GM21390 (cell line): ENCODE results near the gene STIMATE.

Experiments used
- ATAC-seq: cut with Tn5 transposase; IDR thresholded peaks from one replicate; pipeline ENCODE4 v1.9.1; 2021; ENCODE audit not compliant: unreplicated experiment

Gene STIMATE

GRCh38 chr3:52824037-52824436 lies 73.3 kb downstream of the STIMATE start:
- no peak for ATAC-seq

GRCh38 chr3:52822363-52822762 lies 75.0 kb downstream of the STIMATE start:
- ATAC-seq = no peak

GRCh38 chr3:52820736-52821135 lies 76.6 kb downstream of the STIMATE start:
- ATAC-seq = no peak

GRCh38 chr3:52819936-52820335 lies 77.4 kb downstream of the STIMATE start:
- ATAC-seq = no peak

- no peak for ATAC-seq
Observed at GRCh38 chr3:52817860-52818259, 79.5 kb downstream of the STIMATE start.

GRCh38 chr3:52817221-52817620 lies 80.1 kb downstream of the STIMATE start:
- ATAC-seq = no peak

GRCh38 chr3:52816654-52817053 lies 80.7 kb downstream of the STIMATE start:
- ATAC-seq = no peak

- no peak for ATAC-seq
Observed at GRCh38 chr3:52816199-52816598, 81.1 kb downstream of the STIMATE start.

GRCh38 chr3:52813810-52814209 lies 83.5 kb downstream of the STIMATE start:
- ATAC-seq = no peak

- no peak for ATAC-seq
Observed at GRCh38 chr3:52811452-52812011, 85.8 kb downstream of the STIMATE start.

- ATAC-seq = no peak
Observed at GRCh38 chr3:52810923-52811322, 86.4 kb downstream of the STIMATE start.

- ATAC-seq = no peak
Observed at GRCh38 chr3:52809662-52810377, 87.5 kb downstream of the STIMATE start.

GRCh38 chr3:52809149-52809548 lies 88.2 kb downstream of the STIMATE start:
- no peak for ATAC-seq

GRCh38 chr3:52805270-52806039 lies 91.9 kb downstream of the STIMATE start:
- no peak for ATAC-seq

GRCh38 chr3:52801839-52802238 lies 95.5 kb downstream of the STIMATE start:
- ATAC-seq = no peak

GRCh38 chr3:52800079-52800478 lies 97.3 kb downstream of the STIMATE start:
- ATAC-seq = no peak

- ATAC-seq = no peak
Observed at GRCh38 chr3:52798978-52799476, 98.3 kb downstream of the STIMATE start.

- no peak for ATAC-seq
Observed at GRCh38 chr3:52798376-52798977, 98.9 kb downstream of the STIMATE start.

- no peak for ATAC-seq
Observed at GRCh38 chr3:52796411-52796810, 100.9 kb downstream of the STIMATE start.

GRCh38 chr3:52795298-52795900 lies 101.9 kb downstream of the STIMATE start:
- no peak for ATAC-seq

- no peak for ATAC-seq
Observed at GRCh38 chr3:52794612-52795099, 102.7 kb downstream of the STIMATE start, which contains the start of gene ITIH3. TSS of gene ITIH3 (plus strand) at chr3:52794796. CDS start at chr3:52794804, 8 bp downstream.
